Activated naive CD8-positive, alpha-beta T cell treated with anti-CD3 and anti-CD28 coated beads, Interleukin-2, amount 10 ng/mL, durations not matched to agents 7 days and 5 days (primary cell): ENCODE data around the gene APOL2. TPM values are rescaled to one million over a fixed set of nuclear protein-coding genes. Genes with fewer than 3 reads are reported as not detected.
A peak's percentile ranks its signal among the peaks of the same experiment; 100 is the strongest.
"Not testable (repeated sequence)": the region's sequence is repeated elsewhere in the genome, so short reads cannot be mapped to it uniquely, and the experiment has no call there.

Experiments
- ATAC-seq: fragments of 150-1000 bp; cut with Tn5 transposase; one replicate; pipeline ENCODE4 v1.10.0; 2021; ENCODE audit warnings: low read depth, moderate library complexity
- POLR2A ChIA-PET: fragments of 350-600 bp; sonication (Branson Sonifier 250); formaldehyde crosslinking; loops from one replicate; lab custom pipeline; 2021; ENCODE audit warnings: antibody characterized with exemption; lab: Charles Lee
- DNase-seq: peaks from one replicate; pipeline ENCODE4 v3.0.0; 2021
- H3K27ac Mint-ChIP-seq: one replicate; pipeline ENCODE4 v1.8.0; 2022; ENCODE audit warnings: mild to moderate bottlenecking, mixed read lengths
- H3K27me3 Mint-ChIP-seq: one replicate; pipeline ENCODE4 v1.8.0; 2022; ENCODE audit warnings: mild to moderate bottlenecking, moderate library complexity, mixed read lengths
- H3K36me3 Mint-ChIP-seq: one replicate; pipeline ENCODE4 v1.8.0; 2021; ENCODE audit warnings: mild to moderate bottlenecking, mixed read lengths
- H3K4me1 Mint-ChIP-seq: one replicate; pipeline ENCODE4 v1.8.0; 2021; ENCODE audit warnings: mixed read lengths
- H3K4me3 Mint-ChIP-seq: one replicate; pipeline ENCODE4 v1.8.0; 2022; ENCODE audit warnings: mild to moderate bottlenecking, moderate library complexity, mixed read lengths
- H3K9me3 Mint-ChIP-seq: one replicate; pipeline ENCODE4 v1.8.0; 2021; ENCODE audit warnings: mixed read lengths
- total RNA-seq, 2 experiments: library from RNA; stranded (reverse); gene quantifications; one replicate each; pipeline ENCODE4 v1.2.3, GENCODE V29; 2021

Gene APOL2
- total RNA-seq, 2 experiments from 2014 or later, result 77.8 to 85.0 TPM

DNA sequence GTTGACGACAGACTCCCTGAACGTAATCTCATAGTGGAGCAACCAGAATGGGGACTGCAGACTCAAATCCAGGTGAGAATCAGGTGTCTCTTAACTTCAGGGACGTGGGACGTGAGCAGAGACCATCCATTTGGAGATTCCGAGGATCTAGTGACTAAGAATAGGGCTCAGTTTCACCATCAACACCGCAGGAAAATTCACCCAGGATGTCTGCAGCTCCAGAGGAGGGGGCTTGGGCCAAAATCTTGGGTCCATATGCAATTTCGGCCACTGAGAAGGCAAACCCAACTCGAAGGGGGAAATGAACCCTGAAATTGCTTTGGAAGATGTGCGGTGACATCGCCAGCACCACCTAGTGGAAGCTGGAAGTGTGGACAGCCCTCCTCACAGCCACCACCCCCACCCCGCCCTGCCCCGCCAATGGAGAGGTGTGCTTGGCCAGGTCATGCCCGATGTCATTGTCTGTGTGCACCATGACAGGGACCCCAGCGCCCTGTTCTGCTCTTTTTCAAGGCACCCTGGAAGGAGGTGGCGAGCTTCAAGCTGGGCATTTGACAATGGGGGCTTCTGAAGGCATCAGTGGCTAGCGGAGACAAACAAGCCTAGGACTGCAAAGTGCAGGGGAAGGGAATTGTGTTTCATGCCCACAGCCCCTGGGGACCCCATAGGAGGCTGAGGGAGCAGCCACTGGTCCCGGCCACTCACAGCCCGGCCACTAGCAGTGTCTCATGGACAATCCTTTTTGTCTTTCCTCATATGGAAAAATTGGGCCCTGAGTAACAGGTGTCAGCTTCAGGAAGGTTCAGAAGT is 38.4 kb upstream of the APOL2 start:
- Mint-ChIP-seq H3K27ac (peak overlapping the region; percentile 34), H3K27me3 (no peaks in the 10 kb centered on the region), H3K4me1 (peaks cover 22% of the 10 kb centered on the region), H3K36me3 (peaks cover 18% of the 10 kb centered on the region), H3K4me3 (no peak overlapping the region), H3K9me3 (no peaks in the 10 kb centered on the region)
- peak; percentile 65 for DNase-seq
- POLR2A ChIA-PET, result interaction anchor here (1.0 to 1.3 kb wide), 3 partner anchors 12 to 40 kb away, joined by 3 to 7 read pairs (median 3); partner anchors contain the start of gene APOL2
- ATAC-seq, result peak; percentile 78

DNA sequence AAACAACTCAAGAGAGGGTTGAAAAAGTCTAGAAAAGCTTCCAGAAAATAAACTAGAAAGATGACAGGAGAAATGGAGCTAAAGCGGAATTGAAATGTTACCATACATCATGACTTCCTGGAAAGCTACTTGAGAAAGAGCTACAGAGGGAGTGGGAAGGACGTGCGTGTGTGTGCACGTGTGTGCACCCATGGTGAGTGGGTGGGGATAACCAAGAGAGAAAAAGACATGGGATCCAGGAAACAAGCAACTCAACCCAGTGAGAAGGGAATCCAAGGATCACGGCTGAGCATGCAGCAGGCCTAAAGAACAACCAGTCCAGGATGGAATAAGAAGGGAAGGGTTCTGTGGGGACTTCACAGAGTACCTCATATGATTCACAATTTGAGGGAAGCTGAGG is 35.2 kb upstream of the APOL2 start:
- no peak for DNase-seq
- H3K9me3 Mint-ChIP-seq, result no peaks in the 10 kb centered on the region
- ATAC-seq, result no peak
- H3K4me3 Mint-ChIP-seq, result no peak overlapping the region
- POLR2A ChIA-PET, result interaction anchor here (1.3 kb wide), 1 partner anchor 22 kb away, joined by 4 read pairs; the partner anchor contains the start of gene APOL1
- no peak overlapping the region for H3K27ac Mint-ChIP-seq
- H3K36me3 Mint-ChIP-seq, result peaks cover 7% of the 10 kb centered on the region
- H3K27me3 Mint-ChIP-seq, result no peaks in the 10 kb centered on the region
- peaks cover 24% of the 10 kb centered on the region for H3K4me1 Mint-ChIP-seq

DNA sequence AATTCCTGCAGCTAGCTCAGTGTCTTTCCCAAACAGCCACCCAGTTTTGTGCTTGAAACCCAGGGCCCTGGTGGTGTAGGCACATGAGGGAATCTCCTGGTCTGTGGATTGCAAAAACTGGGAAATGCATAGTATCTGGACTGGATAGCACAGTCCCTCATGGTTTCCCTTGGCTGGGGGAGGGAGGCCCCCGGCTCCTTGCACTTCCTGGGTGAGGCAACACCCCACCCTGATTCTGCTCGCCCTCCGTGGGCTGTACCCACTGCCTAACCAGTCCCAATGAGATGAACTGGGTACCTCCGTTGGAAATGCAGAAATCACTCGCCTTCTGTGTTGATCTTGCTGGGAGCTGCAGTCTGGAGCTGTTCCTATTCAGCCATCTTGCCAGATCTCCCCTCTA is 32.6 kb upstream of the APOL2 start:
- not testable (repeated sequence) for DNase-seq, H3K27me3 Mint-ChIP-seq, H3K9me3 Mint-ChIP-seq, H3K4me3 Mint-ChIP-seq, H3K27ac Mint-ChIP-seq, ATAC-seq
- POLR2A ChIA-PET, result interaction anchor here (1.1 to 1.5 kb wide), 2 partner anchors 9 to 19 kb away, joined by 3 to 4 read pairs; partner anchors contain the start of gene APOL1
- Mint-ChIP-seq H3K36me3 (peaks cover 14% of the 10 kb centered on the region), H3K4me1 (peaks cover 18% of the 10 kb centered on the region)

DNA sequence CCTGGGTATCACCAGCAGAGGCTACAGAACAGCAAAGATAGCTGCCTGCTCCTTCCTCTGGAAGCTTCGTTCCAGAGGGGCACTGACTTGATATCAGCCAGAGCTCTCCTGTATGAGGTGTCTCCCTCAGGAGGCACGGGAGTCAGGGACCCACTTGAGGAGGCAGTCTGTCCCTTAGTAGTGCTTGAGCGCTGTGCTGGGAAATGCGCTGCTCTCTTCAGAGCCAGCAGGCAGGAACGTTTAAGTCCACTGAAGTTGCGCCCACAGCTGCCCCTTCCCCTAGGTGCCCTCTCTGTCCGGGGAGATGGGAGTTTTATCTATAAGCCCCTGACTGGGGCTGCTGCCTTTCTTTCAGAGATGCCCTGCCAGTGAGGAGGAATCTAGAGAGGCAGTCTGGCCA is 31.9 kb upstream of the APOL2 start:
- not testable (repeated sequence) for H3K27me3 Mint-ChIP-seq, H3K27ac Mint-ChIP-seq, H3K9me3 Mint-ChIP-seq, ATAC-seq, H3K4me3 Mint-ChIP-seq, DNase-seq
- Mint-ChIP-seq H3K4me1 (peaks cover 12% of the 10 kb centered on the region), H3K36me3 (peaks cover 20% of the 10 kb centered on the region)
- POLR2A ChIA-PET, result interaction anchor here (1.5 kb wide), 1 partner anchor 10 kb away, joined by 4 read pairs; no protein-coding TSS in a partner anchor

DNA sequence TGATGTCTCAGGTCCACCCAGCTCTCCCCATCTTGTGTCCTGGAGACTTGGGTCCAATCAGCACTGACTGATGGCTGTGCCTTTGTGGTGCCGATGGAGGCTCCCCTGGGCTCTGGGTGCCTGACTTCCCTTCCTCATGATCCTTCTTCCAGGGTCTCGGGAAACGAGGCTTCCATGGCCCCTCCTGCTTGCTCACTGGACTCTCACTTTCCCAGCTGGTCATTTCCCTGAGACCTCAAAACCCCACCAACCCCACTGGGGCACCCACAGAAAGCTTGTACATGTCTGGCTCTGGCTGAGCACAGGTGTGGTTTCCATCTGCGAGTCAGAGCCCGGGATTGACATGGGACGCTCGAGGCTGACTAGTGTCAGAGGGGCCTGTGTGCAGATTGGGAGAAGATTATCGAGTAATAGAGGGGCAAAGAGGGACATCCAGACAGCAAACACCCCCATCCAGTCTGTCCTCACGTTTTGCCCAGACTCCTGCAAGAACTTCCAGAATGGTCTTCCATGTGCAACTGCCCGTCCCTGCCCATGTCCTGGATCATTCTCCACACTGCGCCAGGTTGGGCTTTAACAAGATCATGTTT is 28.7 kb upstream of the APOL2 start:
- POLR2A ChIA-PET, result no interaction called here
- no peaks in the 10 kb centered on the region for H3K27me3 Mint-ChIP-seq
- no peak overlapping the region for H3K27ac Mint-ChIP-seq
- H3K4me3 Mint-ChIP-seq, result no peak overlapping the region
- ATAC-seq, result no peak
- no peak for DNase-seq
- peaks cover 31% of the 10 kb centered on the region for H3K36me3 Mint-ChIP-seq
- no peaks in the 10 kb centered on the region for H3K9me3 Mint-ChIP-seq
- H3K4me1 Mint-ChIP-seq, result peaks cover 8% of the 10 kb centered on the region

DNA sequence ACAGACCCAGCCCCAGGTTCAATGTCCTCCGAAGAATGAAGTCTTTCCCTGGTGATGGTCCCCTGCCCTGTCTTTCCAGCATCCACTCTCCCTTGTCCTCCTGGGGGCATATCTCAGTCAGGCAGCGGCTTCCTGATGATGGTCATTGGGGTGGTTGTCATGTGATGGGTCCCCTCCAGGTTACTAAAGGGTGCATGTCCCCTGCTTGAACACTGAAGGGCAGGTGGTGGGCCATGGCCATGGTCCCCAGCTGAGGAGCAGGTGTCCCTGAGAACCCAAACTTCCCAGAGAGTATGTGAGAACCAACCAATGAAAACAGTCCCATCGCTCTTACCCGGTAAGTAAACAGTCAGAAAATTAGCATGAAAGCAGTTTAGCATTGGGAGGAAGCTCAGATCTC is 27.7 kb upstream of the APOL2 start:
- no peak for ATAC-seq
- Mint-ChIP-seq H3K36me3 (peaks cover 35% of the 10 kb centered on the region), H3K9me3 (no peaks in the 10 kb centered on the region), H3K27ac (no peak overlapping the region), H3K27me3 (no peaks in the 10 kb centered on the region), H3K4me3 (no peak overlapping the region), H3K4me1 (peaks cover 3% of the 10 kb centered on the region)
- DNase-seq, result no peak
- POLR2A ChIA-PET, result no interaction called here

DNA sequence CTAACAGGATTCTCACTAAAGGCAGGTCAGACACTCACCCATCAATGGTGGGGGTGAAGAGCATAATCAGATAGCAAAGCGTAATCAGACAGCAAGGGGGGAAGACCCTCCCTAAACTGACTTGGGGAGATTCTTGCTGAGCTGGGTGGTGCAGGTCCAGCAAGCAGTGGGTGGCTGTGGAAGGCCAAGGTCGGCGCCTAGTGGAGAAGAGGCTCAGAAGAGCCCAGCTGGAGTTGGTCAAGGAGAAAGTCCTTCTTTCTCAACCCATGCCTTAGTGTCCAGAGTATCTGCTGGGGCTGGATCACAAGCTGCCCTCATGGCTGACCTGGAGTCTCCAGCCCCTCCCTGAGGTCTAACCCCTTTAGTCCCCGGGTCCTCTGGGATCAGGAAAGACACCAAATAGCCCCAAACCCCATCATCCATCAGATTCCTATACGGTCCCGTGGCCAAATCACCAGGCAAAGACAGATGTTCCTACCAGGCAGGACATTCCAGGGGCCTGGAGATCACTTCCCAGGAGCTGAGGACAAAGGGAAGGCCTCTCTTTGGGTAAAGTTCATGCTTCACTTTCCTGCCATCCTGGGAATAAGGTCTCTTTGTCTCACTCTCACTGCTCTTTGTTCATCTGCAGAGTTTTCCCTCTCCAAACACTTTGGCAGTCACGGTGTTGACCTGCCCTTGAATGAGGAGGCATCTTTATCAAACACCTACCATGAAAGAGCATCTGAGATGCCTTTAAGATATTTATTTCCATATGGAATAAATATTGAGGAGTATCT is 24.7 kb upstream of the APOL2 start:
- not testable (repeated sequence) for H3K4me3 Mint-ChIP-seq, H3K9me3 Mint-ChIP-seq, DNase-seq, H3K27me3 Mint-ChIP-seq, H3K4me1 Mint-ChIP-seq, H3K27ac Mint-ChIP-seq, ATAC-seq
- peaks cover 39% of the 10 kb centered on the region for H3K36me3 Mint-ChIP-seq
- POLR2A ChIA-PET, result interaction anchor here (0.6 to 1.3 kb wide), 2 partner anchors 9 to 27 kb away, joined by 3 to 4 read pairs; no protein-coding TSS in a partner anchor

DNA sequence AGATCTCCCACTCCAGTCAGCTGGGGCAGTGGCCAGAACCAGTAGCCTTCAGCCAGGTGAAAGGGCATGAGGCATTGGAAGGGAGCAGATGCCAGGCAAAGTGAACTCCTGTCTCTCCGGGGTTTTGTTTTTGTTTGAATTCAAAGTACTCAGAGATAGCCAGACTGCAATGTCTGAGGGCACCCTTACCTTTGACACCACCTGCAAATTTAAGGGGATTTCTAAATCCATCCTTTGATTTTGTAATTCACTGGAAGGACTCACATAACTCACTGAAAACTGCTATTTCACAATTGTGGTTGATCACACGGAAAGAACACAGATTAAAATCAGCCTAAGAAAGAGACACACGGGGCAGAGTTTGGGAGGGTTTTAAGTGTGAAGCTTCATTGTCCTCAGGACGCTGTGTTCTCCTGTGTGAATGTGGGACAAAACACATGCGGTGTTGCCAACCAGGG is 23.9 kb upstream of the APOL2 start:
- H3K9me3 Mint-ChIP-seq, DNase-seq, H3K27ac Mint-ChIP-seq, ATAC-seq, H3K27me3 Mint-ChIP-seq, H3K4me3 Mint-ChIP-seq: not testable (repeated sequence)
- H3K4me1 Mint-ChIP-seq, result peaks cover 13% of the 10 kb centered on the region
- H3K36me3 Mint-ChIP-seq, result peaks cover 36% of the 10 kb centered on the region
- POLR2A ChIA-PET, result interaction anchor here (1.3 kb wide), 1 partner anchor 8 kb away, joined by 4 read pairs; no protein-coding TSS in a partner anchor

DNA sequence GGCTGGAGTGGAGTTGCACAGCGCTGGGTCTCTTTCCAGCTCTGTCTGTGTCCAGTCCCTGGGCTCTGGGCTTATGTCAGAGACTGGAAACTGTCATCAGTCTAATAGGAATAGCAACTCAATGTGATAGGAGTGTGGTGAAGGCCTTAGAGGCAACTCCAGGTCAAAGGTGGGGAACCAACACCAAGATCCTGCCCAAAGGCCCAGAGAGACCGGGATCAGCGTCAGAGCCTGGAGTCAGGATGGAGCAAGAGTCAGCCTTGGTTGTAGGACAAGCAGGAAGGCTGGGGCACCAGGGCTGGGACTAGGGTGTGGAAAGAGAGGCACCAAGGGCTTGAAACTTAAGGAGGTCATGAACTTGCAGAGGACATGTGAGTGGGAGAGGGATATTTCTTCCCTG is 23.0 kb upstream of the APOL2 start:
- H3K9me3 Mint-ChIP-seq, ATAC-seq, H3K4me3 Mint-ChIP-seq, H3K27me3 Mint-ChIP-seq, DNase-seq, H3K27ac Mint-ChIP-seq, POLR2A ChIA-PET: not testable (repeated sequence)
- Mint-ChIP-seq H3K4me1 (peaks cover 20% of the 10 kb centered on the region), H3K36me3 (peaks cover 34% of the 10 kb centered on the region)

DNA sequence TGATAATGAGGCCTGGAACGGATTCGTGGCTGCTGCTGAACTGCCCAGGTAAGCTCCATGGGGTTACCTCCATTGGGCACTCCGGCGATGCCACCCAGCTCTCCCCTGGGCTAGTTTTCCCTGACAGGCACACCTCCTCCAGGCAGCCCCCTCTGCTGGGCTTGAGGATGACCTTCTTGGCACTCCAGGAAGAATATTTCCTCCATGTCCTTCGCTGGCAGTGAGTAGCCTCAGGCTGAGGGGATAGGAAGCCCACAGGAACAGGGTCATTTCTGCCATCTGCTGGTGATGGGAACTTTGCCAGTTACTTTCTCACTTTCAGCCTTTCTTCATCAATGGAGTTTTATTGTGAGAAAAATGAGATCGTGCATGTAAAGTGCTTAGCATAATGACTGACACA is 22.3 kb upstream of the APOL2 start:
- ATAC-seq, DNase-seq, POLR2A ChIA-PET, H3K27me3 Mint-ChIP-seq, H3K27ac Mint-ChIP-seq, H3K4me3 Mint-ChIP-seq, H3K9me3 Mint-ChIP-seq: not testable (repeated sequence)
- peaks cover 25% of the 10 kb centered on the region for H3K4me1 Mint-ChIP-seq
- peaks cover 28% of the 10 kb centered on the region for H3K36me3 Mint-ChIP-seq

DNA sequence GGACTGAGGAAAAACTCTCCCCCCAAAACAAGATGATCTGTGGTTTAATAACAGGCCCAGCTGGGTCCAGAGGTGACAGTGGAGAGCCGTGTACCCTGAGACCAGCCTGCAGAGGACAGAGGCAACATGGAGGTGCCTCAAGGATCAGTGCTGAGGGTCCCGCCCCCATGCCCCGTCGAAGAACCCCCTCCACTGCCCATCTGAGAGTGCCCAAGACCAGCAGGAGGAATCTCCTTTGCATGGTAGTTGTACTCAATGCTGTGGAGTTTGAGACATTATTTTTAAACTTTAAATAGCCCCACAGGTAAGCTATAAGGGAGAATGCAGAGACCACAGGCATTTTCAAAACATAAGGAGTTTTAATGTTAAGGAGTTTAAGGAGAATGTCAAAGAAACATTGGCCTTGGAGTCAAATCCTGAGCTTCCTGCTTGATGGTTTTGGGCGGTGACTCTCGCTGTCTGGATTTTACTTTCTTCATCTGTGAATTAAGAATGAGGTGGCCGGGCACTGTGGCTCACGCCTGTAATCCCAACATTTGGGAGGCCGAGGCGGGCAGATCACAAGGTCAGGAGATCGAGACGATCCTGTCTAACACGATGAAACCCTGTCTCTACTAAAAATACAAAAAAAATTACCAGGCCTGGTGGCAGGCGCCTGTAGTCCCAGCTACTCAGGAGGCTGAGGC is 20.4 kb upstream of the APOL2 start:
- Mint-ChIP-seq H3K9me3 (no peaks in the 10 kb centered on the region), H3K36me3 (peaks cover 29% of the 10 kb centered on the region), H3K27me3 (no peaks in the 10 kb centered on the region), H3K4me1 (peaks cover 39% of the 10 kb centered on the region), H3K4me3 (peak overlapping the region; percentile 9), H3K27ac (peak overlapping the region; percentile 83)
- ATAC-seq (no peak), DNase-seq (no peak)
- POLR2A ChIA-PET, result interaction anchor here (0.6 kb wide), 1 partner anchor 117 kb away, joined by 3 read pairs; no protein-coding TSS in a partner anchor
